ENCODE measurements around the gene EPC2. TPM values are rescaled to one million over a fixed set of nuclear protein-coding genes. Genes with fewer than 3 reads are reported as not detected.

EPC2 gene
- total and polyA plus RNA-seq, 2 donors (not counting 1 experiment from before 2014, with no cell fraction given), result 18.0 to 72.3 TPM

GRCh38 chr2:148701039-148701438 lies 56.5 kb downstream of the EPC2 start:
- WGBS (ENCODE audit: insufficient coverage), result no CpG with 5 or more reads among the region's 3 CpGs
- no peak for TF ChIP-seq EZH2 (IDR thresholded peaks at IDR 0.05; ENCODE audit: borderline replicate concordance, insufficient read depth, low read depth, low read length, poor library complexity, severe bottlenecking)
- no peak for TF ChIP-seq CTCF (IDR thresholded peaks at IDR 0.05)
- POLR2A ChIA-PET, result no interaction called here
- H3K4me1 Mint-ChIP-seq, result peaks cover 17% of the 10 kb centered on the region
- Histone ChIP-seq H3K9ac (ENCODE audit: low read length) (no peak overlapping the region), H3K4me1 (ENCODE audit: control insufficient read depth in 2 of 2, insufficient read depth in 2 of 2, low read length in 2 of 2) (no peaks in the 10 kb centered on the region), H3K36me3 (replicated peaks in 1 of 2; ENCODE audit: control extremely low read depth in 1 of 2, control insufficient read depth in 1 of 2, extremely low read depth in 1 of 2, insufficient read depth in 2 of 2, low read length in 1 of 2) (peaks cover 14% of the 10 kb centered on the region in 2 experiments), H3K27ac (ENCODE audit: low read length in 2 of 2) (no peak overlapping the region), H3K4me3 (ENCODE audit: control extremely low read depth in 1 of 5, extremely low read depth in 1 of 5, insufficient read depth in 1 of 5, low read depth in 2 of 5, low read length in 4 of 5) (no peak overlapping the region), H3K4me2 (replicated peaks; ENCODE audit: low read depth, low read length, poor library complexity, severe bottlenecking) (no peak overlapping the region), H4K20me1 (ENCODE audit: control insufficient read depth, insufficient read depth, low read length, poor library complexity, severe bottlenecking) (peaks cover 43% of the 10 kb centered on the region), H3K9me3 (ENCODE audit: control extremely low read depth in 1 of 3, control insufficient read depth in 2 of 3, insufficient read depth in 1 of 3, low read length in 2 of 3) (peaks cover 0 to 18% (median 14%) of the 10 kb centered on the region in 3 donors), H2AFZ (ENCODE audit: insufficient read depth, low read depth, low read length, poor library complexity, severe bottlenecking) (no peak overlapping the region), H3K79me2 (ENCODE audit: control insufficient read depth, insufficient read depth, low read length) (peaks cover 87% of the 10 kb centered on the region), H3K27me3 (replicated peaks in 1 of 4; ENCODE audit: control extremely low read depth in 1 of 4, control insufficient read depth in 3 of 4, insufficient read depth in 4 of 4, low read length in 3 of 4) (no peaks in the 10 kb centered on the region)
- peaks cover 19% of the 10 kb centered on the region for H3K9me3 Mint-ChIP-seq (ENCODE audit: insufficient read depth)
- no peak overlapping the region for H3K27ac Mint-ChIP-seq
- no peaks in the 10 kb centered on the region for H3K27me3 Mint-ChIP-seq
- intact Hi-C loops (cut with micrococcal nuclease), result no loop called here
- DNase-seq (no peak), ATAC-seq (ENCODE audit: low read depth) (no peak)
- CTCF ChIA-PET, result no interaction called here
- no peak overlapping the region for H3K4me3 Mint-ChIP-seq

GRCh38 chr2:148701877-148702276 lies 57.3 kb downstream of the EPC2 start:
- peaks cover 23% of the 10 kb centered on the region for H3K9me3 Mint-ChIP-seq (ENCODE audit: insufficient read depth)
- TF ChIP-seq CTCF (IDR thresholded peaks at IDR 0.05) (no peak), EZH2 (IDR thresholded peaks at IDR 0.05; ENCODE audit: borderline replicate concordance, insufficient read depth, low read depth, low read length, poor library complexity, severe bottlenecking) (no peak)
- no peaks in the 10 kb centered on the region for H3K4me1 ChIP-seq (ENCODE audit: control insufficient read depth in 2 of 2, insufficient read depth in 2 of 2, low read length in 2 of 2)

More at GRCh38 chr2:148701877-148702276, 57.3 kb downstream of the EPC2 start:
- Histone ChIP-seq H4K20me1 (ENCODE audit: control insufficient read depth, insufficient read depth, low read length, poor library complexity, severe bottlenecking) (peaks cover 38% of the 10 kb centered on the region), H3K27me3 (replicated peaks in 1 of 4; ENCODE audit: control extremely low read depth in 1 of 4, control insufficient read depth in 3 of 4, insufficient read depth in 4 of 4, low read length in 3 of 4) (no peaks in the 10 kb centered on the region), H3K4me3 (ENCODE audit: control extremely low read depth in 1 of 5, extremely low read depth in 1 of 5, insufficient read depth in 1 of 5, low read depth in 2 of 5, low read length in 4 of 5) (no peak overlapping the region), H3K27ac (ENCODE audit: low read length in 2 of 2) (no peak overlapping the region), H3K79me2 (ENCODE audit: control insufficient read depth, insufficient read depth, low read length) (peaks cover 84% of the 10 kb centered on the region), H3K9me3 (ENCODE audit: control extremely low read depth in 1 of 3, control insufficient read depth in 2 of 3, insufficient read depth in 1 of 3, low read length in 2 of 3) (peaks cover 0 to 18% (median 13%) of the 10 kb centered on the region in 3 donors), H3K36me3 (replicated peaks in 1 of 2; ENCODE audit: control extremely low read depth in 1 of 2, control insufficient read depth in 1 of 2, extremely low read depth in 1 of 2, insufficient read depth in 2 of 2, low read length in 1 of 2) (peaks cover 7 to 11% of the 10 kb centered on the region in 2 experiments), H3K4me2 (replicated peaks; ENCODE audit: low read depth, low read length, poor library complexity, severe bottlenecking) (no peak overlapping the region), H3K9ac (ENCODE audit: low read length) (no peak overlapping the region), H2AFZ (ENCODE audit: insufficient read depth, low read depth, low read length, poor library complexity, severe bottlenecking) (no peak overlapping the region)
- DNase-seq (no peak), ATAC-seq (ENCODE audit: low read depth) (no peak)
- ChIA-PET POLR2A (no interaction called here), CTCF (no interaction called here)
- Mint-ChIP-seq H3K27ac (no peak overlapping the region), H3K4me1 (peaks cover 18% of the 10 kb centered on the region), H3K4me3 (no peak overlapping the region), H3K27me3 (no peaks in the 10 kb centered on the region)
- intact Hi-C loops (cut with micrococcal nuclease), result no loop called here
